Keratinocyte (primary cell): Measurements from ENCODE around the gene TSPAN1. TPM values are rescaled to one million over a fixed set of nuclear protein-coding genes. Genes with fewer than 3 reads are reported as not detected.

ENCODE experiments used
- DNase-seq: peaks from one replicate; pipeline ENCODE4 v3.0.0-alpha.2; 2011; ENCODE audit warnings: low read depth, missing footprints, low spot score
- FAIRE-seq: peaks from 2 replicates; lab custom pipeline; 2011; peaks lifted over from hg19 to GRCh38; lab: Jason Lieb, UNC
- H2AFZ ChIP-seq: 2 replicates; pipeline ENCODE4 v1.6.0; 2012; ENCODE audit warnings: low read length, control low read depth, inconsistent platforms; ENCODE audit not compliant: control insufficient read depth
- H3K27ac ChIP-seq: 2 replicates; pipeline ENCODE4 v1.5.1; 2011; ENCODE audit warnings: low read length; ENCODE audit not compliant: control insufficient read depth, insufficient read depth
- H3K27me3 ChIP-seq: 3 replicates; pipeline ENCODE4 v1.6.0; 2011; ENCODE audit warnings: low read length; ENCODE audit not compliant: control insufficient read depth, insufficient read depth; ENCODE audit errors: extremely low read depth
- H3K36me3 ChIP-seq, 2 experiments: 2 replicates in 1 of 2; 3 replicates in 1 of 2; pipeline ENCODE4 v1.5.1; 2011; ENCODE audit warnings: low read length in 2 of 2, mild to moderate bottlenecking in 1 of 2; ENCODE audit not compliant: control insufficient read depth in 2 of 2, insufficient read depth in 2 of 2; ENCODE audit errors: extremely low read depth in 1 of 2
- H3K4me1 ChIP-seq: 3 replicates; pipeline ENCODE4 v1.5.1; 2011; ENCODE audit warnings: low read length; ENCODE audit not compliant: control insufficient read depth, insufficient read depth; ENCODE audit errors: extremely low read depth
- H3K4me2 ChIP-seq: 3 replicates; pipeline ENCODE4 v1.6.0; 2011; ENCODE audit warnings: low read depth, low read length; ENCODE audit not compliant: control insufficient read depth, insufficient read depth; ENCODE audit errors: extremely low read depth
- H3K4me3 ChIP-seq, 3 experiments: fragments of 200-600 bp in 1 of 3; sonication (generic) in 1 of 3; 2 replicates in 2 of 3; 3 replicates in 1 of 3; pipeline ENCODE4 v1.5.1; 2011 to 2016; ENCODE audit warnings: low read length in 3 of 3, mild to moderate bottlenecking in 3 of 3, control low read depth in 2 of 3, inconsistent platforms in 1 of 3, low read depth in 1 of 3, mixed read lengths in 1 of 3, mixed run types in 1 of 3, moderate library complexity in 1 of 3; ENCODE audit not compliant: control insufficient read depth in 2 of 3, insufficient read depth in 2 of 3; ENCODE audit errors: extremely low read depth in 1 of 3
- H3K79me2 ChIP-seq: 2 replicates; pipeline ENCODE4 v1.6.0; 2012; ENCODE audit warnings: low read length; ENCODE audit not compliant: control insufficient read depth, insufficient read depth
- H3K9ac ChIP-seq: 3 replicates; pipeline ENCODE4 v1.6.0; 2011; ENCODE audit warnings: low read length; ENCODE audit not compliant: control insufficient read depth, insufficient read depth; ENCODE audit errors: extremely low read depth
- H3K9me1 ChIP-seq: 3 replicates; pipeline ENCODE4 v1.6.0; 2011; ENCODE audit warnings: low read length; ENCODE audit not compliant: control insufficient read depth, insufficient read depth; ENCODE audit errors: extremely low read depth
- H3K9me3 ChIP-seq: 2 replicates; pipeline ENCODE4 v1.5.1; 2012; ENCODE audit warnings: low read depth, low read length; ENCODE audit not compliant: control insufficient read depth
- H4K20me1 ChIP-seq: 3 replicates; pipeline ENCODE4 v1.6.0; 2011; ENCODE audit warnings: low read length; ENCODE audit not compliant: control insufficient read depth, insufficient read depth; ENCODE audit errors: extremely low read depth
- EZH2 ChIP-seq: IDR thresholded peaks from one replicate; pipeline ENCODE4 v1.6.1; 2012; ENCODE audit warnings: inconsistent platforms, mild to moderate bottlenecking, low read length, moderate library complexity
- dilution Hi-C: fragments of 300-500 bp; cut with MboI; formaldehyde crosslinking; loops from one replicate; pipeline ENCODE4 v1.7.0; 2020; ENCODE audit warnings: low sequenced_read_pairs; ENCODE audit not compliant: extremely low pct_ligation_motif_present
- polyA plus RNA-seq, 5 experiments: library from polyadenylated mRNA; depleted of rRNA in 3 of 5; stranded (reverse) in 3 of 5; stranded (forward) in 1 of 5; unstranded in 1 of 5; fragments of >200 nt; gene quantifications; 1 replicate in 1 of 5; 2 replicates in 3 of 5; 3 replicates in 1 of 5; pipeline versions ENCODE4 v1.2.1 to v1.2.3, GENCODE V29; 2011 to 2012; ENCODE audit warnings: missing spikeins in 2 of 5, low read depth in 1 of 5, low replicate concordance in 1 of 5
- TF ChIP-seq, protein P1 (sequence below), 3 experiments: IDR thresholded peaks in 1 of 3; conservative IDR thresholded peaks in 1 of 3; optimal IDR thresholded peaks in 1 of 3; 2 replicates in 2 of 3; 3 replicates in 1 of 3; pipeline versions ENCODE3 to v1.5.1; 2011; ENCODE audit warnings: low read length in 3 of 3, mild to moderate bottlenecking in 3 of 3, moderate library complexity in 2 of 3, control low read depth in 1 of 3, inconsistent platforms in 1 of 3; ENCODE audit not compliant: insufficient read depth in 2 of 3; ENCODE audit errors: extremely low read depth in 1 of 3

Gene TSPAN1
- polyA plus RNA-seq, 1 donor (not counting 4 experiments of a cell fraction or from before 2014, with no cell fraction given): 312 TPM

DNA sequence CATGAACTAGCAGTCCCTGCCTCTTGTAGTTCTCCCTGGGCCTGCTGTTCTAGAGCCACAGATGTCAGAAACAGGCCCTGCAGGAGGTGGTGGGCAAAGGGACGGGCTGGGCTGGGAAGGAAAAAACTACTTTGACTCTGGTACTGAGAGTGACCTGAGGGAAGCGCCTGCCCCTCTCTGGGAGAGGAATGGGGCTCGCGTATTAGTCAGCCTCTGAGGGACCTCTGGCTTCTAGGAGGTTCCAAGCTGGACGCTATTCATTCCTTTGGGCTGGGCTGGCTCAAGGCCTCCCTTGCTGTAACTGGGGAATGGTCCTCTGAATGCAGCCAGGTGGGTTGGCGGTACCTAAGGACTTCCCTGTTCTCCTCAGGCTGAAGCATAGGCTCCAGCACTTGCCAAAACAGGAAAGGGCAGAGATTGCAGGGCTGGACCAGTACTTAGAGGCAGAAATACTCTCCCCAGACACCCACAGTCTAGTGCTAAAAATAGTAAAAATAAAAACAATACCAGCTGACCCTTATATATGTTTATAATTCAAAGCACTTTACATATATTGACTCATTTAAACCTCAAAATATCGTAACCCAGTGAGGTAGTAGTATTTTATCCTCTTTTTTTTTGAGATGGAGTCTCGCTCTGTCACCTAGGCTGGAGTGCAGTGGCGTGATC lies 16.3 kb downstream of the TSPAN1 start:
- H3K27ac ChIP-seq: no peak overlapping the region
- no peaks in the 10 kb centered on the region for H4K20me1 ChIP-seq
- H3K27me3 ChIP-seq: no peaks in the 10 kb centered on the region
- no peak for TF ChIP-seq EZH2
- TF ChIP-seq, protein P1, sequence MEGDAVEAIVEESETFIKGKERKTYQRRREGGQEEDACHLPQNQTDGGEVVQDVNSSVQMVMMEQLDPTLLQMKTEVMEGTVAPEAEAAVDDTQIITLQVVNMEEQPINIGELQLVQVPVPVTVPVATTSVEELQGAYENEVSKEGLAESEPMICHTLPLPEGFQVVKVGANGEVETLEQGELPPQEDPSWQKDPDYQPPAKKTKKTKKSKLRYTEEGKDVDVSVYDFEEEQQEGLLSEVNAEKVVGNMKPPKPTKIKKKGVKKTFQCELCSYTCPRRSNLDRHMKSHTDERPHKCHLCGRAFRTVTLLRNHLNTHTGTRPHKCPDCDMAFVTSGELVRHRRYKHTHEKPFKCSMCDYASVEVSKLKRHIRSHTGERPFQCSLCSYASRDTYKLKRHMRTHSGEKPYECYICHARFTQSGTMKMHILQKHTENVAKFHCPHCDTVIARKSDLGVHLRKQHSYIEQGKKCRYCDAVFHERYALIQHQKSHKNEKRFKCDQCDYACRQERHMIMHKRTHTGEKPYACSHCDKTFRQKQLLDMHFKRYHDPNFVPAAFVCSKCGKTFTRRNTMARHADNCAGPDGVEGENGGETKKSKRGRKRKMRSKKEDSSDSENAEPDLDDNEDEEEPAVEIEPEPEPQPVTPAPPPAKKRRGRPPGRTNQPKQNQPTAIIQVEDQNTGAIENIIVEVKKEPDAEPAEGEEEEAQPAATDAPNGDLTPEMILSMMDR (optimal IDR thresholded peaks at IDR 0.05 in 1 of 3, IDR thresholded peaks at IDR 0.05 in 1 of 3, conservative IDR thresholded peaks at IDR 0.05 in 1 of 3; ENCODE audit: extremely low read depth in 1 of 3, insufficient read depth in 2 of 3, low read length in 3 of 3): no peak
- peaks cover 4% of the 10 kb centered on the region for H3K9me1 ChIP-seq
- H3K4me1 ChIP-seq: peaks cover 25% of the 10 kb centered on the region
- H3K4me3 ChIP-seq: no peak overlapping the region
- no peak overlapping the region for H3K9ac ChIP-seq
- no peak overlapping the region for H3K4me2 ChIP-seq
- no peak overlapping the region for H2AFZ ChIP-seq
- FAIRE-seq (no peak), DNase-seq (no peak)
- H3K9me3 ChIP-seq: no peaks in the 10 kb centered on the region
- peaks cover 21 to 40% of the 10 kb centered on the region in 2 experiments for H3K36me3 ChIP-seq
- dilution Hi-C loops: loop anchor here (25.0 kb wide), 1 partner anchor 154 kb away; no protein-coding TSS in a partner anchor
- no peaks in the 10 kb centered on the region for H3K79me2 ChIP-seq

DNA sequence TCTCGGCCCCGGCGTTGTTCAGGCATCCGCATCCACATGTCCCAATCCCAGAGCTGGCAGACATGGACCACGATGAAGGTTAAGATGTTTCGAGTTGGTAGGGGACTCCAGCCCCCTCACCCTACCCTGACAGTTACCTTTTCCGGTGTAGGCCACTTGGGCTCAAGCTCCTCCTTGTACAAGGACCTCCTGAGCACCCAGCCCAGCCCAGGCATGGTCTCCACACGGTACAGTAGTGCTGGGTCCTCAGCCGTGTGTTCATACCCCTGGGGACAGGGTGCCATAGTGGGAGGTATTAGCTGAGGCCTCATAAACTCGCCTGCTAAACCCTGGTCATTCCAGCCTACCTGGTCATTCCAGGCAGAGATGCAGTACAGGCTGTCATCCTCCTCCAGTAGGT lies 17.3 kb downstream of the TSPAN1 start:
- Histone ChIP-seq H4K20me1 (no peaks in the 10 kb centered on the region), H3K9me3 (no peaks in the 10 kb centered on the region), H3K36me3 (peaks cover 21 to 37% of the 10 kb centered on the region in 2 experiments), H3K4me1 (peaks cover 29% of the 10 kb centered on the region), H3K27me3 (no peaks in the 10 kb centered on the region), H2AFZ (no peak overlapping the region), H3K4me2 (no peak overlapping the region), H3K27ac (no peak overlapping the region), H3K4me3 (no peak overlapping the region), H3K79me2 (peaks cover 3% of the 10 kb centered on the region), H3K9me1 (peaks cover 4% of the 10 kb centered on the region), H3K9ac (no peak overlapping the region)
- no peak for DNase-seq
- no peak for TF ChIP-seq EZH2
- TF ChIP-seq, protein P1 (optimal IDR thresholded peaks at IDR 0.05 in 1 of 3, IDR thresholded peaks at IDR 0.05 in 1 of 3, conservative IDR thresholded peaks at IDR 0.05 in 1 of 3; ENCODE audit: extremely low read depth in 1 of 3, insufficient read depth in 2 of 3, low read length in 3 of 3): no peak
- FAIRE-seq: no peak
- dilution Hi-C loops: loop anchor here (25.0 kb wide), 1 partner anchor 155 kb away; no protein-coding TSS in a partner anchor
